Omental fat pad (tissue), 4 donors: Measurements from ENCODE around the gene LDHB. TPM values are rescaled to one million over a fixed set of nuclear protein-coding genes. Genes with fewer than 3 reads are reported as not detected.

Experiments used
- ATAC-seq: fragments of 150-250 bp; one replicate; pipeline ENCODE4 v1.9.1; 2016; ENCODE audit warnings: mild to moderate bottlenecking, moderate library complexity; ENCODE audit not compliant: low FRiP score
- DNase-seq: peaks from one replicate; pipeline ENCODE4 v3.0.0-alpha.2; 2019; ENCODE audit warnings: low spot score
- total RNA-seq, 4 donors: library from RNA; depleted of rRNA; stranded (reverse); fragments of >200 nt; gene quantifications; one replicate each; pipeline ENCODE4 v1.1.0, GENCODE V29; 2016
- TF ChIP-seq, protein P1 (sequence below), 3 donors: fragments of 450-650 bp; IDR thresholded peaks; one replicate each; pipeline ENCODE4 v1.5.1; 2016 to 2017; ENCODE audit warnings: antibody characterized with exemption in 3 of 3, mild to moderate bottlenecking in 3 of 3, moderate library complexity in 2 of 3

Gene LDHB
- total RNA-seq, 4 donors from 2014 or later, result 259 to 578 (median 539) TPM

DNA sequence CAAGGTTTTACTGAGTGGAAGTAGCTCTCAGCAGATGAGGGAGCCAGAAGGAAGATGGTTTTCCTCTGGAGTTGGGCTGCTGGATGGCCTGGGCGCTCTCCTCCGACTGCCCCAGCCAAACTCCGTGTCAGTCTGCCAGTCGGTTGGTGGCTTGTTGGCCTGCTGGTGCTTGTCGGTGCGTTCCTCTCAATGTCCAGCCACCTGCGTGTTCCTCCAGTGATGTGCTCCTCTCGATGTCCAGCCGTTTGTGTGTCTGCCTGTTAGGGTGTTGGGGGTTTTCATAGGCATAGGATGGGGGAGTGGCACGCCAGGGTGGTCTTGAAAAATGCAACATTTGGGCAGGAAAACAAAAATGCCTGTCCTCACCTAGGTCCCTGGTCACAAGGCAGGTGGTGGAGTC, 37.0 kb upstream of the LDHB start:
- no peak for DNase-seq
- ATAC-seq, result no peak
- TF ChIP-seq, protein P1, sequence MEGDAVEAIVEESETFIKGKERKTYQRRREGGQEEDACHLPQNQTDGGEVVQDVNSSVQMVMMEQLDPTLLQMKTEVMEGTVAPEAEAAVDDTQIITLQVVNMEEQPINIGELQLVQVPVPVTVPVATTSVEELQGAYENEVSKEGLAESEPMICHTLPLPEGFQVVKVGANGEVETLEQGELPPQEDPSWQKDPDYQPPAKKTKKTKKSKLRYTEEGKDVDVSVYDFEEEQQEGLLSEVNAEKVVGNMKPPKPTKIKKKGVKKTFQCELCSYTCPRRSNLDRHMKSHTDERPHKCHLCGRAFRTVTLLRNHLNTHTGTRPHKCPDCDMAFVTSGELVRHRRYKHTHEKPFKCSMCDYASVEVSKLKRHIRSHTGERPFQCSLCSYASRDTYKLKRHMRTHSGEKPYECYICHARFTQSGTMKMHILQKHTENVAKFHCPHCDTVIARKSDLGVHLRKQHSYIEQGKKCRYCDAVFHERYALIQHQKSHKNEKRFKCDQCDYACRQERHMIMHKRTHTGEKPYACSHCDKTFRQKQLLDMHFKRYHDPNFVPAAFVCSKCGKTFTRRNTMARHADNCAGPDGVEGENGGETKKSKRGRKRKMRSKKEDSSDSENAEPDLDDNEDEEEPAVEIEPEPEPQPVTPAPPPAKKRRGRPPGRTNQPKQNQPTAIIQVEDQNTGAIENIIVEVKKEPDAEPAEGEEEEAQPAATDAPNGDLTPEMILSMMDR (IDR thresholded peaks at IDR 0.05), result no peak

- TF ChIP-seq, protein P1 (IDR thresholded peaks at IDR 0.05), result no peak
- ATAC-seq (no peak), DNase-seq (no peak)
Measured at GRCh38 chr12:21691515-21691914, 33.9 kb upstream of the LDHB start.

- TF ChIP-seq, protein P1 (IDR thresholded peaks at IDR 0.05), result no peak
- DNase-seq, result no peak
Measured at GRCh38 chr12:21690704-21691368, 33.2 kb upstream of the LDHB start.

DNA sequence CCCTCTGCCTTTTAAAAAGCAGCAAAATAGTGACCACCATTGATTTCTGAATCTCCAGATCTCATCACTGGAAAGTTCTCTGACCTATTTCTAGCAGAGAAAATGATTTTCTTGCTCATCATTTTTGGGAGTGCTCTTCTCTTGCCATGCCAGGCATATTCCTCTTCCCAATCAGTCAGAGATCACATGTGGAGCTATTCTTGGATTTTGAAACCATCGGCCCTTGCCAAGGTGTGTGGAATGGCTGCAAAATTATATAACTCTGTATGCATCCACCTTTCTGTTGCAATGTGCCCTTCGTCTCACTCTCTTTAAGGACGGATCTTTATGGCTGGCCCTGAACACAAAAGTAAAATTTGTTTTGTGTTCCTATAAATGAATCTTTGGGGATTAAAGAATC, 25.5 kb upstream of the LDHB start:
- TF ChIP-seq, protein P1 (IDR thresholded peaks at IDR 0.05), result no peak
- ATAC-seq (no peak), DNase-seq (no peak)

More at GRCh38 chr12:21690704-21691368, 33.2 kb upstream of the LDHB start:
- no peak for ATAC-seq

DNA sequence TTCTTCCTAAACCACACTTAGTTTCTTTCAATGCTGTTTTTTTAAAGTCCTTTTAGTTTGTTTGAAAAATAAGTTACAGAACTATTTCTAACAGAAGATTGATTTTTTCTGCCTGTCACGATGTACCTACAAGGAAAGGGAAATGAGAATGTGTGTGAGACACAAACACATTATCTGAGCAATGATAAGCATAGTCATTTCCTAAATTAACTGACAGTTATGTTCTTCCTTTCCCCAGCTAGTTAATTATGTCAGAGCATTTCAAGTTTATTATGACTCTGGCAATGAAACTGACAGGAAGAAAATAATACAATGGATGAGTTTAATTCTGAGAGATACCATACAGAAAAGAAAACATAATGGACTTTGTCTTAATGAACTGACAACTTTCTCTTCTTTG, 21.3 kb upstream of the LDHB start:
- ATAC-seq, result no peak
- DNase-seq, result no peak
- TF ChIP-seq, protein P1 (IDR thresholded peaks at IDR 0.05), result no peak

GRCh38 chr12:21677622-21678277, 20.1 kb upstream of the LDHB start:
- ATAC-seq, result no peak
- no peak for DNase-seq
- TF ChIP-seq, protein P1 (IDR thresholded peaks at IDR 0.05), result no peak

GRCh38 chr12:21677204-21677603, 19.6 kb upstream of the LDHB start:
- TF ChIP-seq, protein P1 (IDR thresholded peaks at IDR 0.05), result no peak
- DNase-seq, result no peak
- no peak for ATAC-seq
